Stomach (tissue), 9 donors: ENCODE results near the gene IPO13. TPM values are rescaled to one million over a fixed set of nuclear protein-coding genes. Genes with fewer than 3 reads are reported as not detected.
A peak's percentile ranks its signal among the peaks of the same experiment; 100 is the strongest.

Experiments used
- DNase-seq, 2 donors: peaks; one replicate each; pipeline versions ENCODE4 v3.0.0 to v3.0.0-alpha.2; 2013 to 2019
- H3K27ac ChIP-seq, 5 donors: fragments of 200-600 bp in 4 of 5; sonication (generic) in 4 of 5; one replicate each; pipeline ENCODE4 v1.5.1; 2013 to 2019; ENCODE audit warnings: mild to moderate bottlenecking in 1 of 5, moderate library complexity in 1 of 5
- H3K27me3 ChIP-seq, 3 donors: fragments of 200-600 bp; sonication (generic); one replicate each; pipeline ENCODE4 v1.5.1; 2017 to 2019; ENCODE audit warnings: mixed run types in 1 of 3
- H3K36me3 ChIP-seq, 4 donors: fragments of 200-600 bp; sonication (generic); 1 replicate in 3 of 4; 2 replicates in 1 of 4; pipeline ENCODE4 v1.5.1; 2016 to 2019
- H3K4me1 ChIP-seq, 4 donors: fragments of 200-600 bp; sonication (generic); one replicate each; pipeline ENCODE4 v1.5.1; 2016 to 2019
- H3K4me3 ChIP-seq, 4 donors: fragments of 200-600 bp; sonication (generic) in 3 of 4; one replicate each; pipeline ENCODE4 v1.5.1; 2016 to 2019; ENCODE audit warnings: mild to moderate bottlenecking in 1 of 4
- H3K9me3 ChIP-seq, 4 donors: fragments of 200-600 bp; sonication (generic); one replicate each; pipeline ENCODE4 v1.5.1; 2016 to 2019
- EP300 ChIP-seq: sonication (generic); formaldehyde crosslinking; IDR thresholded peaks from one replicate; pipeline ENCODE4 v1.6.1; 2017; ENCODE audit warnings: antibody characterized with exemption
- POLR2A ChIP-seq, 4 donors: fragments of 450-650 bp; IDR thresholded peaks; one replicate each; pipeline ENCODE4 v1.6.1; 2016; ENCODE audit warnings: antibody characterized with exemption in 4 of 4, control low read depth in 2 of 4, mild to moderate bottlenecking in 1 of 4, moderate library complexity in 1 of 4
- POLR2AphosphoS5 ChIP-seq, 3 donors: sonication (generic); formaldehyde crosslinking; IDR thresholded peaks; one replicate each; pipeline ENCODE4 v1.6.1; 2016; ENCODE audit warnings: antibody characterized with exemption in 3 of 3
- WGBS, 5 donors: extraction: QIAGEN DNeasy Blood & Tissue Kit in 3 of 5; methylation state at CpG; one replicate each; pipeline versions ENCODE4 v1.1.5 to v1.1.7; 2013 to 2018; 5-methylcytosine and 5-hydroxymethylcytosine counted together
- intact Hi-C: fragments of 100-400 bp; cut with DNase I; formaldehyde crosslinking; loops from one replicate; pipeline ENCODE4 v1.15.1; 2023; ENCODE audit warnings: low total_unique reads
- polyA plus RNA-seq, 3 donors: library from polyadenylated mRNA; stranded (reverse); fragments of 200-250 nt; gene quantifications; one replicate each; pipeline ENCODE4 v1.2.3, GENCODE V29; 2013
- total RNA-seq, 5 donors: library from RNA; depleted of rRNA; stranded (reverse); fragments of >200 nt; gene quantifications; one replicate each; pipeline versions ENCODE4 v1.1.0 to v1.2.3, GENCODE V29; 2014 to 2016
- TF ChIP-seq, protein P1 (sequence below), 7 experiments: fragments of 450-650 bp in 4 of 7; fragments of 200-600 bp in 3 of 7; sonication (generic) in 3 of 7; IDR thresholded peaks; one replicate each; pipeline ENCODE4 v1.5.1; 2016 to 2019; ENCODE audit warnings: antibody characterized with exemption in 7 of 7, control low read depth in 2 of 7, mild to moderate bottlenecking in 1 of 7
- donor health status: healthy with polysubstance abuse.
- donor health status: Bipolar disorder and iron deficiency.
- donor health status: healthy.

The IPO13 gene
- total and polyA plus RNA-seq, 8 donors, result 6.2 to 54.5 (median 16.9) TPM

DNA sequence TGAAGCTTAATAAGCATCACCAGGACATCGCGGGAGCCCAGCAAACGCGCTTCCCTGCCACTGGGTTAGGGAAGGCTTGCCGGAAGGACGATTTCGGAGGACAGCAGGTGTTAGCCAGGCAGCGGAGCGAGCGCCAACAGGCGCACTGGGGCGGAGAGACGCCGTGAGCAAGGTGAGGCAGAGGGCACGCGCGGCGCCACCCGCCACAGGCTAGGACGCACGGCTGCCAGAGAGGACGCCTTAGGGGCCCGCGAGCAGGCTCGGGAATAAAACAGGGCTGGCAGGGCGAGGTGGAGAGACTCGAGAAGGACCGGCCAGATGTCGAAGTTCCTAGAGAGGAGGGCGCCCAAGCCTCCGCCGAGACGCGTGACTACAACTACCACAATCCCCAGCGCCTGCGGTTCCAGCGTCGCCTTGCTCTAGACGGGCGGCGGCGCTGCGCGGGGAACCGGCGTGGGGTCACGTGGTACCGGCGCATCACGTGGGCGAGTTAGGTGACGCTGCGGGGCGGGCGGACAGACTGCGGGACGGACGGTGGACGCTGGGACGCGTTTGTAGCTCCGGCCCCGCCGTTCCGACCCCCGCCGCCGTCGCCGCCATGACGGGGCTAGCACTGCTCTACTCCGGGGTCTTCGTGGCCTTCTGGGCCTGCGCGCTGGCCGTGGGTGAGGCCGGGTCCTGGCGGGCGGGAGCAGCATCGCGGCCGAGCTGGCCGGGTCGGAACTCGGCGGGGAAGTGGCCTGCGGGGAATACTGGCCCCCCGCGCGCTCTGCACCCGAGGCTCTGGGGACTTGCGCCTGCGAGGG, 27.9 kb downstream of the IPO13 start, which contains the start of gene ATP6V0B:
Gene ATP6V0B, plus strand, starts transcription at position 518 of the 806 bp plus-strand sequence. Its CDS starts 81 bp downstream, at position 599.
- WGBS, 5 donors, result 0 to 1% (median 1%) methylated on average over 57 to 93 of the region's 93 CpGs
- peak; percentile 91 to 99 (median 98) for TF ChIP-seq POLR2AphosphoS5 (IDR thresholded peaks at IDR 0.05)
- TF ChIP-seq, protein P1, sequence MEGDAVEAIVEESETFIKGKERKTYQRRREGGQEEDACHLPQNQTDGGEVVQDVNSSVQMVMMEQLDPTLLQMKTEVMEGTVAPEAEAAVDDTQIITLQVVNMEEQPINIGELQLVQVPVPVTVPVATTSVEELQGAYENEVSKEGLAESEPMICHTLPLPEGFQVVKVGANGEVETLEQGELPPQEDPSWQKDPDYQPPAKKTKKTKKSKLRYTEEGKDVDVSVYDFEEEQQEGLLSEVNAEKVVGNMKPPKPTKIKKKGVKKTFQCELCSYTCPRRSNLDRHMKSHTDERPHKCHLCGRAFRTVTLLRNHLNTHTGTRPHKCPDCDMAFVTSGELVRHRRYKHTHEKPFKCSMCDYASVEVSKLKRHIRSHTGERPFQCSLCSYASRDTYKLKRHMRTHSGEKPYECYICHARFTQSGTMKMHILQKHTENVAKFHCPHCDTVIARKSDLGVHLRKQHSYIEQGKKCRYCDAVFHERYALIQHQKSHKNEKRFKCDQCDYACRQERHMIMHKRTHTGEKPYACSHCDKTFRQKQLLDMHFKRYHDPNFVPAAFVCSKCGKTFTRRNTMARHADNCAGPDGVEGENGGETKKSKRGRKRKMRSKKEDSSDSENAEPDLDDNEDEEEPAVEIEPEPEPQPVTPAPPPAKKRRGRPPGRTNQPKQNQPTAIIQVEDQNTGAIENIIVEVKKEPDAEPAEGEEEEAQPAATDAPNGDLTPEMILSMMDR (IDR thresholded peaks at IDR 0.05), result peak in 2 of 7 experiments; percentile 22 to 32
- TF ChIP-seq POLR2A (IDR thresholded peaks at IDR 0.05), result peak in 1 of 4 donors; percentile 81
- no peak for TF ChIP-seq EP300
- H3K36me3 ChIP-seq, result peaks cover 13 to 50% (median 40%) of the 10 kb centered on the region in 4 donors
- H3K27me3 ChIP-seq, result no peaks in the 10 kb centered on the region
- H3K4me1 ChIP-seq, result peaks cover 46 to 72% (median 63%) of the 10 kb centered on the region in 4 donors
- peak; percentile 98 to 99 for DNase-seq
- H3K9me3 ChIP-seq, result no peaks in the 10 kb centered on the region
- H3K4me3 ChIP-seq, result peak within 1 kb of the TSS; percentile 63 to 84 (median 76)
- peak within 1 kb of the TSS; percentile 90 to 97 (median 96) for H3K27ac ChIP-seq
- intact Hi-C loops, result no loop called here

DNA sequence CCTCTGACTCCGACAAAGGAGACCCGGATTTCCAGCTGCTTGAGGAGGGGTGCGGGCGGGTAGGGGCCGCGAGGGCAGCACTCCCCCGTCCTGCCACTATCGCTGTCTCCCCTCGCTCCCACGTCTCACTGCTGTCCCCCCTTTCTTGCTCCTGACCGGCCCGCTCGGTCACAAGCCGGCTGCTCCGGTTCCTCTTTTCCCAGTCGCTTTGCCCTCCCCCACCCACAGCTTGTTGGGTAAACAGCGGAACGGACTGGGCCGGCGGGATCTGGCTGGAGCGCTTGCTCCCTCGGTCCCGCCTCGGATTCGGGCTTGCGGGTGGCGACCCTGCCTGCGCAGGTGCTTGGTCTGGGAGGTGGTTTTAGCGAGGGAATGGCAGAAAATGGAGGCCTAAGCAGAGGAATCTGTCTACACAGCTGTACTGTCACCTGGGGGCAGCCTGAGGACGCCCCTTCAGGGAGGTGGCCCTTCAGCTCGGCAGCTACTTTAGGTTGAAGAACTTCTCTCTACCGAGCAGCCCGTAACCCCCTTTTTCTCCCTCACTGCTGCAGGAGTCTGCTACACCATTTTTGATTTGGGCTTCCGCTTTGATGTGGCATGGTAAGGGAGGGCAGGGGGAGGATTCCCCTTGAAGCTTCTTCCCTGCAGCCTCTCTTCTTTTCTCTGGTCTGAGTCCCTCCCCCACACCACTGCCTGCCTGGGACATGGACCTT, 28.7 kb downstream of the IPO13 start:
- WGBS, 5 donors, result 1 to 3% (median 1%) methylated on average over 21 to 34 of the region's 34 CpGs

GRCh38 chr1:43976045-43976444, 29.3 kb downstream of the IPO13 start:
- Histone ChIP-seq H3K27ac (peak overlapping the region in 4 of 5 donors; percentile 90 to 97 (median 95)), H3K9me3 (no peaks in the 10 kb centered on the region), H3K36me3 (peaks cover 13 to 49% (median 39%) of the 10 kb centered on the region in 4 donors), H3K4me1 (peaks cover 51 to 73% (median 65%) of the 10 kb centered on the region in 4 donors), H3K27me3 (no peaks in the 10 kb centered on the region), H3K4me3 (peak overlapping the region; percentile 63 to 84 (median 76))
- no peak for TF ChIP-seq EP300
- 60 to 71% (median 69%) methylated on average over 4 of the region's 4 CpGs for WGBS, 5 donors
- no peak for DNase-seq
- intact Hi-C loops, result no loop called here

More for the DNA sequence above, 28.7 kb downstream of the IPO13 start:
- TF ChIP-seq, protein P1 (IDR thresholded peaks at IDR 0.05), result no peak
- TF ChIP-seq EP300 (no peak), POLR2AphosphoS5 (IDR thresholded peaks at IDR 0.05) (no peak), POLR2A (IDR thresholded peaks at IDR 0.05) (no peak)
- H3K4me3 ChIP-seq, result peak overlapping the region; percentile 63 to 84 (median 76)
- H3K4me1 ChIP-seq, result peaks cover 51 to 73% (median 65%) of the 10 kb centered on the region in 4 donors
- no peaks in the 10 kb centered on the region for H3K9me3 ChIP-seq
- intact Hi-C loops, result no loop called here
- H3K27ac ChIP-seq, result peak overlapping the region; percentile 90 to 97 (median 96)
- peak; percentile 74 to 86 for DNase-seq
- no peaks in the 10 kb centered on the region for H3K27me3 ChIP-seq
- H3K36me3 ChIP-seq, result peaks cover 13 to 50% (median 40%) of the 10 kb centered on the region in 4 donors

DNA sequence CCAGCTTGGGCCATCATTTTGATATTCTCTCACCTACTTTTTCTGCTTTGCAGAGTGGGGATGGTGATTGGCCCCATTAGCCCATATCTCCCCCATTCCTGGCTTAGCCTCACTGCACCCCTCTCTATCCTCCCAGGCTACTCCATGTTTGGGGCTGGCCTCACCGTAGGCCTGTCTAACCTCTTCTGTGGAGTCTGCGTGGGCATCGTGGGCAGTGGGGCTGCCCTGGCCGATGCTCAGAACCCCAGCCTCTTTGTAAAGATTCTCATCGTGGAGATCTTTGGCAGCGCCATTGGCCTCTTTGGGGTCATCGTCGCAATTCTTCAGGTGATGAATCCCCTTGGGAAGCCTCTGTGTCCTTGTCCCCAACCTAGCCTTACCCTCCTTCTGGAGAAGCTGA, 30.1 kb downstream of the IPO13 start:
- intact Hi-C loops, result no loop called here
- Histone ChIP-seq H3K4me1 (peaks cover 52 to 72% (median 65%) of the 10 kb centered on the region in 4 donors), H3K9me3 (no peaks in the 10 kb centered on the region), H3K27me3 (no peaks in the 10 kb centered on the region), H3K36me3 (peaks cover 13 to 47% (median 34%) of the 10 kb centered on the region in 4 donors), H3K4me3 (peak overlapping the region in 2 of 4 donors; percentile 72 to 84), H3K27ac (no peak overlapping the region)
- no peak for DNase-seq
- no peak for TF ChIP-seq EP300
- no peak for TF ChIP-seq POLR2AphosphoS5 (IDR thresholded peaks at IDR 0.05)
- TF ChIP-seq, protein P1 (IDR thresholded peaks at IDR 0.05), result no peak
- TF ChIP-seq POLR2A (IDR thresholded peaks at IDR 0.05), result no peak
- whole genome bisulfite sequencing, 5 donors, result 87 to 96% (median 89%) methylated on average over 8 of the region's 8 CpGs
